ENCODE measurements around the gene ZNF236. TPM values are rescaled to one million over a fixed set of nuclear protein-coding genes. Genes with fewer than 3 reads are reported as not detected.
A peak's percentile ranks its signal among the peaks of the same experiment; 100 is the strongest.

ZNF236 gene
- total and polyA plus RNA-seq, 2 donors (not counting 1 experiment from before 2014, with no cell fraction given) = 8.9 to 39.5 TPM

DNA sequence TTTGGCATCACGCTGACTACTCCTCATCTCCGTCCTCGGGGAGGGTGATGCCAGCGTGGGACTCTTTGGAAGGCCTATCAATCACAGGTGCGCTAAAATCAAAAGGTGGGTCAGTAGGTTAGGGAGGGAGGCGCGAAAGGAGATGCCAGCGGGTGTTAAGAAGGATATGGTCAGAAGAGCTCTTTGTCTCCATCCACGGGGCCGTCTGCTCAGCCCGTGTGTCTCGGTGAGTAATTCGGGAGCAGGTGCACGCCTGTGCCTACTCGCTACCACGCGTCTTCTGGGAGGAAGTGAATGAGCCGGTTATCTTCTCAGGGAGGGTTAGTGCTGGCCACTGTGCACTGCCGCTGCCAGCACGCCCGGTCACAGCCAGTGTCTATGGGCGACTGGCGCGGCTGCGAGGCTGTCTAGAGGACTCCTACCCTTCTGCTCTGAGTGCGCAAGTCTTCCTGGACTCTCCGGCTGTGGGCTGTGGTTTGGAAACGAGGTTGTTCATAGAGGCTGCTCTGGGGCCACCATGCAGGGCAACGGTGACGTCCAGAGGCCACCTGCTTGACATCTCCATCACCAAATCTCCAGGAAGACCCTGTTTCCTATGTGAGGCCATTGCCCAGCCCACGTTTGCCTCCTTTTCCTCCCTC is 156.9 kb downstream of the ZNF236 start:
- no peaks in the 10 kb centered on the region for H3K36me3 ChIP-seq (replicated peaks in 1 of 2; ENCODE audit: control extremely low read depth in 1 of 2, control insufficient read depth in 1 of 2, extremely low read depth in 1 of 2, insufficient read depth in 2 of 2, low read length in 1 of 2)
- H3K27me3 Mint-ChIP-seq = no peaks in the 10 kb centered on the region
- ChIA-PET CTCF (interaction anchor here (0.9 to 13.3 kb wide), 5 partner anchors 14 to 231 kb away, joined by 3 to 359 read pairs (median 88); no protein-coding TSS in a partner anchor), POLR2A (interaction anchor here (0.6 to 2.6 kb wide), 4 partner anchors 14 to 159 kb away, joined by 4 to 13 read pairs (median 6); no protein-coding TSS in a partner anchor)
- peak overlapping the region in 1 of 2 donors; percentile 94 for H3K27ac ChIP-seq (ENCODE audit: low read length in 2 of 2)
- H3K27ac Mint-ChIP-seq = peak overlapping the region; percentile 92
- H3K4me3 Mint-ChIP-seq = peak overlapping the region; percentile 73
- H3K4me2 ChIP-seq (replicated peaks; ENCODE audit: low read depth, low read length, poor library complexity, severe bottlenecking) = peak overlapping the region; percentile 69
- peak overlapping the region in 1 of 5 experiments; percentile 19 for H3K4me3 ChIP-seq (ENCODE audit: control extremely low read depth in 1 of 5, extremely low read depth in 1 of 5, insufficient read depth in 1 of 5, low read depth in 2 of 5, low read length in 4 of 5)
- H2AFZ ChIP-seq (ENCODE audit: insufficient read depth, low read depth, low read length, poor library complexity, severe bottlenecking) = no peak overlapping the region
- H3K9me3 ChIP-seq (ENCODE audit: control extremely low read depth in 1 of 3, control insufficient read depth in 2 of 3, insufficient read depth in 1 of 3, low read length in 2 of 3) = peaks cover 0 to 6% (median 0%) of the 10 kb centered on the region in 3 donors
- intact Hi-C loops (cut with micrococcal nuclease) = no loop called here
- no peak overlapping the region for H3K9ac ChIP-seq (ENCODE audit: low read length)
- no peaks in the 10 kb centered on the region for H3K27me3 ChIP-seq (replicated peaks in 1 of 4; ENCODE audit: control extremely low read depth in 1 of 4, control insufficient read depth in 3 of 4, insufficient read depth in 4 of 4, low read length in 3 of 4)
- TF ChIP-seq, protein P1, sequence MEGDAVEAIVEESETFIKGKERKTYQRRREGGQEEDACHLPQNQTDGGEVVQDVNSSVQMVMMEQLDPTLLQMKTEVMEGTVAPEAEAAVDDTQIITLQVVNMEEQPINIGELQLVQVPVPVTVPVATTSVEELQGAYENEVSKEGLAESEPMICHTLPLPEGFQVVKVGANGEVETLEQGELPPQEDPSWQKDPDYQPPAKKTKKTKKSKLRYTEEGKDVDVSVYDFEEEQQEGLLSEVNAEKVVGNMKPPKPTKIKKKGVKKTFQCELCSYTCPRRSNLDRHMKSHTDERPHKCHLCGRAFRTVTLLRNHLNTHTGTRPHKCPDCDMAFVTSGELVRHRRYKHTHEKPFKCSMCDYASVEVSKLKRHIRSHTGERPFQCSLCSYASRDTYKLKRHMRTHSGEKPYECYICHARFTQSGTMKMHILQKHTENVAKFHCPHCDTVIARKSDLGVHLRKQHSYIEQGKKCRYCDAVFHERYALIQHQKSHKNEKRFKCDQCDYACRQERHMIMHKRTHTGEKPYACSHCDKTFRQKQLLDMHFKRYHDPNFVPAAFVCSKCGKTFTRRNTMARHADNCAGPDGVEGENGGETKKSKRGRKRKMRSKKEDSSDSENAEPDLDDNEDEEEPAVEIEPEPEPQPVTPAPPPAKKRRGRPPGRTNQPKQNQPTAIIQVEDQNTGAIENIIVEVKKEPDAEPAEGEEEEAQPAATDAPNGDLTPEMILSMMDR (IDR thresholded peaks at IDR 0.05) = no peak
- no peak for TF ChIP-seq EZH2 (IDR thresholded peaks at IDR 0.05; ENCODE audit: borderline replicate concordance, insufficient read depth, low read depth, low read length, poor library complexity, severe bottlenecking)
- H3K79me2 ChIP-seq (ENCODE audit: control insufficient read depth, insufficient read depth, low read length) = no peaks in the 10 kb centered on the region
- ATAC-seq (ENCODE audit: low read depth) (no peak), DNase-seq (no peak)
- no peaks in the 10 kb centered on the region for H3K9me3 Mint-ChIP-seq (ENCODE audit: insufficient read depth)
- H3K4me1 Mint-ChIP-seq = peaks cover 76% of the 10 kb centered on the region
- peaks cover 64 to 68% of the 10 kb centered on the region in 2 donors for H3K4me1 ChIP-seq (ENCODE audit: control insufficient read depth in 2 of 2, insufficient read depth in 2 of 2, low read length in 2 of 2)
- 97% methylated on average over 25 of the region's 31 CpGs for WGBS (ENCODE audit: insufficient coverage)
- no peaks in the 10 kb centered on the region for H4K20me1 ChIP-seq (ENCODE audit: control insufficient read depth, insufficient read depth, low read length, poor library complexity, severe bottlenecking)

DNA sequence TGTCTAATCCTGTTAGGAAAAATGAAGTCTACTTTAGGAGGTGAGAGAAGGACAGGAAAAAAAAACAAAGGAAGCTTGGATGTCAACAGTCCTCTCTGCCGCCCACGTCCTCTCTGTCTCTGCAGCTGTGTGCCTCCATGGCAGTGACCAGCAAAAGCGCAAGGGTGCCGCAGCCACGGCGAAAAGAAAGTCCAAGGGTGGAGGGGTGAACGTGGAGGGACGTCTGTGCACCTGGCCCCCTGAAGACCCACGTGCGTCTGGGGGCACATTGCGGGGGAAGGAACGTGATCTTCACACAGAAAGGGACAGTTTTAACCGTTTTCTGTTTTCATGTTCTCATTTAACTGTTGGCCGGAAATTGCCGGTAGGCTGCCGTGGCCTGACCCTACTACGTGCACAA is 157.5 kb downstream of the ZNF236 start:
- Histone ChIP-seq H3K36me3 (replicated peaks in 1 of 2; ENCODE audit: control extremely low read depth in 1 of 2, control insufficient read depth in 1 of 2, extremely low read depth in 1 of 2, insufficient read depth in 2 of 2, low read length in 1 of 2) (no peaks in the 10 kb centered on the region), H3K4me2 (replicated peaks; ENCODE audit: low read depth, low read length, poor library complexity, severe bottlenecking) (peak overlapping the region; percentile 69), H3K79me2 (ENCODE audit: control insufficient read depth, insufficient read depth, low read length) (no peaks in the 10 kb centered on the region), H2AFZ (ENCODE audit: insufficient read depth, low read depth, low read length, poor library complexity, severe bottlenecking) (no peak overlapping the region), H3K9me3 (ENCODE audit: control extremely low read depth in 1 of 3, control insufficient read depth in 2 of 3, insufficient read depth in 1 of 3, low read length in 2 of 3) (peaks cover 0 to 6% (median 0%) of the 10 kb centered on the region in 3 donors), H3K27me3 (replicated peaks in 1 of 4; ENCODE audit: control extremely low read depth in 1 of 4, control insufficient read depth in 3 of 4, insufficient read depth in 4 of 4, low read length in 3 of 4) (no peaks in the 10 kb centered on the region), H3K4me3 (ENCODE audit: control extremely low read depth in 1 of 5, extremely low read depth in 1 of 5, insufficient read depth in 1 of 5, low read depth in 2 of 5, low read length in 4 of 5) (peak overlapping the region in 1 of 5 experiments; percentile 40), H3K27ac (ENCODE audit: low read length in 2 of 2) (peak overlapping the region in 1 of 2 donors; percentile 94), H3K9ac (ENCODE audit: low read length) (no peak overlapping the region), H4K20me1 (ENCODE audit: control insufficient read depth, insufficient read depth, low read length, poor library complexity, severe bottlenecking) (no peaks in the 10 kb centered on the region), H3K4me1 (ENCODE audit: control insufficient read depth in 2 of 2, insufficient read depth in 2 of 2, low read length in 2 of 2) (peaks cover 64 to 68% of the 10 kb centered on the region in 2 donors)
- no peak for ATAC-seq (ENCODE audit: low read depth)
- no peak for DNase-seq
- WGBS (ENCODE audit: insufficient coverage) = 97% methylated on average over 17 of the region's 17 CpGs
- POLR2A ChIA-PET = interaction anchor here (0.6 to 2.3 kb wide), 5 partner anchors 14 to 159 kb away, joined by 4 to 24 read pairs (median 6); partner anchors contain the start of gene ZNF236
- Mint-ChIP-seq H3K27me3 (no peaks in the 10 kb centered on the region), H3K4me1 (peaks cover 76% of the 10 kb centered on the region), H3K27ac (peak overlapping the region; percentile 92), H3K9me3 (ENCODE audit: insufficient read depth) (no peaks in the 10 kb centered on the region), H3K4me3 (peak overlapping the region; percentile 73)
- intact Hi-C loops (cut with micrococcal nuclease) = loop anchor here (5.0 kb wide), 1 partner anchor 158 kb away; the partner anchor contains the start of gene ZNF236
- TF ChIP-seq EZH2 (IDR thresholded peaks at IDR 0.05; ENCODE audit: borderline replicate concordance, insufficient read depth, low read depth, low read length, poor library complexity, severe bottlenecking) = no peak
- TF ChIP-seq, protein P1 (IDR thresholded peaks at IDR 0.05) = no peak
- CTCF ChIA-PET = interaction anchor here (1.1 to 13.3 kb wide), 8 partner anchors 14 to 230 kb away, joined by 3 to 359 read pairs (median 76); no protein-coding TSS in a partner anchor
